Brain pericyte (primary cell): ENCODE data around the gene DDX53.

Experiments
- DNase-seq: peaks from one replicate; pipeline ENCODE4 v3.0.0-alpha.2; 2012; ENCODE audit warnings: low read depth, low spot score

The DDX53 gene

GRCh38 chrX:22999696-23000223 is at the start of gene DDX53:
Gene DDX53, plus strand, starts transcription at chrX:22999960. Its CDS starts 98 bp downstream, at chrX:23000058.
- DNase-seq, result no peak

DNA sequence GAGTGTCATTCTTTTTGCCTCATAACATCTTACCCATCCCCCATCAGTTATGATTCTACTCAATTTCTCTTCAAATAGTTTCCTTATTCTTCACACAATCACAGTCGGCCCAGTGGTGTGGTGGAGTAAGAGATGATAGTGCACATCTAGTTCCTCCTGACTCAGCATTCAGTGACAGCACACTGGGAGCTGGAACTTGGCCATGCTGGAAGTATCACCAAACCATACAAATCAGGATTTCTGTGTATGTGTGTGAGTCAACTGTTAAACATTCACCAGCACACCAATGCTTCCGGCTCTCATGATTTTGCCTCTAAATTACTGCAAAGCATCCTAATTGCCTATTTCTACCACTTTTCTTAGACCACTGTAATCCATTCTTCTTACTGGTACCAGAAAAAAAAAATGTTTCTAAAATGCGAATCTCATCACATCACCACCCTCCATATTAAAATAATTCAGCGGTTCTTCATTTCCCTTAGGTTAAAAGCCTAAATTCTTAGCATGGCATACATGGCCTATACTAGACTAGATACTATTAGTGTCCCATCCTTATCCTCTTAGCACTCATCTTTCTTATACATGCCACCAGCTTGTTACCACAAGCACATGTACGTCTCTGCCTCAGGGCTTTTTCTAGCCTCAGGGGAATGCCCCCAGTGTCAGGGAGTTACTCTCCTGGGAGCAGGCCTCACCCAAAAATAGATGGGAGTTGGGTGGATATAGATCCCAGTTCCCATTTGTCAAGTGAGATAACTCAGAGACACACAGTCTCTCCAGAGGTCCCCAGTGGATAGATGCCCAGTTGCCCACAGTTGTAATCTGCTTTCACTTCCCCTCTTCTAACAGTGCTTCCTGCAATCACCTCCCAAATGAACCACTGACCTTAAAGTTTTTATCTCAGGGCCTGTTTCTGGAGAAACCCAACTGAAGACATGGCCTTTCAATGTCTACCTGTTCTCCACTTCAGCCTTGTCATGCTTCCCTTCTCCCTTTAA is 49.2 kb upstream of the DDX53 start:
- DNase-seq, result peak; percentile 40

GRCh38 chrX:22952010-22952409 is 47.8 kb upstream of the DDX53 start:
- DNase-seq, result peak; percentile 5

DNA sequence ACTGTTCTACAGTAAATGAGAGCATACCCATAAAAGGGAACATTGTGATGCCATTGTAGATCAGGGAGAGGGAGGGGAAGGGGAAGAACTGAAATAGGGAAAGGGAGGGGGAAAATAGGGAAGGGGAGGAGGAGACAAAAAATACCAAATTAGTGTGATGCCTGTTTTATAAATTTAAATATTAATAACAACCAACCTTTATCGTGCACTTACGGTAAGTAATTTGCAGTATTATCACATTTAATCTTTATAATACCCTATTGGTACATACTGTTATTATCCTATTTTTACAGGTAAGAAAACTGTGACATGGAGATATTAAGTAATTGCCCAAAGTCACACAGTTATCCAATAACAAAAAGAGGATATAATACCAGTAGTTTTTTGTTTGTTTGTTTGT is 41.5 kb upstream of the DDX53 start:
- DNase-seq, result no peak

GRCh38 chrX:22959204-22959920 is 40.4 kb upstream of the DDX53 start:
- no peak for DNase-seq

- DNase-seq, result no peak
These were observed 36.6 kb upstream of the DDX53 start for GRCh38 chrX:22963196-22963595.

DNA sequence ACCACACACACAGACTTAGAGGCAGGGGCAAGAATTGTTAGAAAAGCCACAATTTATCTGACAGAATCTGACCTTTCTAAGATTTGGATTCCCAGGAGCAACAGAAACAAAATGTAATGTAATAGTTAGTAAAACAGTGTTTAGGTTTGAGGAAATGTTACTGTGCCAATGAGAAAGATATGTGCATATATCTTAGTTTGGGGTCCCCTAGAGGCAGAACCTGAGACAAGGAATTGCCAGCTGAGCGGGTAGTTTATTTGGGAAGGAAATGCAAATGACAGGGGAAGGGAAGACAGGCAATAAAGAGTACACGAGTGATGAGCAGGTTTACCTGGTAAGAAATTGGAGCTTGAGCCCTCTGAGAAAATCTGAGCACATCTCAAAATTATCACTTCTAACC is 31.3 kb upstream of the DDX53 start:
- DNase-seq, result no peak

DNA sequence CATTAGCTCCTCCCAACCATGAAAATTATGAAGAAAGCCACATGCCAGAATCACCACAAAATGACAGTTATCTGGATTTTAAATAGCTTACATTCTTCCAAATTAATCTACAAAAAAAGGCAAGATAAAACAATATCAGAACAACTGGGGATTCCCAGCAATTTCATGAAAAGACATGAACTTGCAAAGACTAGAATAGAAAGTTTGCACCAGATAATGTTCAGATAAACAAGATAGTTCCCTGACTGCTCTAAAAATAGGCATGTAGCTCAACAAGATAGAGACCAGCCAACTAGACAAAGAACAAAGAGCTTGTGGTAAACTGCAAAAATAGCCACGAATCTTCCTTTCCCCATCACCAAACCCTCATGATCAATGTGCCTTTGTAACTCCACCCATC is 30.3 kb upstream of the DDX53 start:
- no peak for DNase-seq

GRCh38 chrX:22970861-22971260 is 28.9 kb upstream of the DDX53 start:
- no peak for DNase-seq

GRCh38 chrX:22974616-22975015 is 25.1 kb upstream of the DDX53 start:
- no peak for DNase-seq

DNA sequence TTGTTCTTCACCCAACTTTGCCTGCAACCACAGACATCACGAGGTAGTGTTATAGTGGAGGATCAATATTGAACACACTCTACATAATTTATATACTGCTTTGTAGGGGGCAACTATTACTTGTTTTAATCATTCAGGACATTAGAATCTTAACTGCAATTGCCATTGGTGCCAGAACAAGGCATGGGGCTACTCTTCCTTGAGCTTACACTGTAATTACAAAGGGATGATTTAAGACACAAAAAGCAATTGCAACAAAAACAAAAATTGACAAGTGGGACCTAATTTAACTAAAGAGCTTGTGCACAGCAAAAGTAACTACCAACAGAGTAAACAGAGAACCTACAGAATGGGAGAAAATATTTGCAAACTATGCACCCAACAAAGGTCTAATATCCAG is 24.0 kb upstream of the DDX53 start:
- no peak for DNase-seq

- DNase-seq, result no peak
These were observed 13.8 kb upstream of the DDX53 start for GRCh38 chrX:22985958-22986357.

GRCh38 chrX:22987452-22987851 is 12.3 kb upstream of the DDX53 start:
- DNase-seq, result no peak

- DNase-seq, result no peak
These were observed 3.4 kb downstream of the DDX53 start for GRCh38 chrX:23003116-23003515.

DNA sequence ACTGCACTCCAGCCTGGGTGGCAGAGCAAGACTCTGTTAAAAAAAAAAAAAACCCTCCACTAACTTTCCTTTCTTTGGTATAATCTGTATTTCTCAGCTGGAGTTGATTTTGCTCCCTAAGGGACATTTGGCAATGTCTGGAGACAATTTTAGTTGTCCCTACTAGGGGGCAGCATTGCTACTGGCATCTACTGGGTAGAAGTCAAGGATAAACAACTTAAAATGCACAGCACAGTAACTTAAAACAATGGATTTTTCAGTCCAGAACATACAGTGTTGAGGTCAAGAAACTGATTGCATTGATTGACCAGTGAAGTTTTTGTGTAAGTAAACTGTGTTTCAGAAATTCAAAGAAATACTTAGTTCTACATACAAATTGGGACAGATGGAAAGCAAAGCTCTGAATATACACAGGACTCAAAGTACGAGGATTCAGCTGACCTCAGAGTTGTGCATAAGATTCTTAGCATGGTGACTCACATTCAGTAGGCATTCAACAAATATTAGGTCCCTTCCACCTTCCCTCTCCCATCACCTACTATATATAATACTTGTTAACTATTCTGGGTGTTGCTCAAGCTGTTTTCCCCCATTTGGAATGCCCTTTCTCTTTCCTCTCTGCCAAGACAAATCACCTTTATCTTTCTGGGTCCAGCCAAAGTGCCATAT is 8.8 kb downstream of the DDX53 start:
- no peak for DNase-seq

GRCh38 chrX:23012162-23012561 is 12.4 kb downstream of the DDX53 start:
- no peak for DNase-seq

- no peak for DNase-seq
These were observed 12.9 kb downstream of the DDX53 start for GRCh38 chrX:23012636-23013035.

DNA sequence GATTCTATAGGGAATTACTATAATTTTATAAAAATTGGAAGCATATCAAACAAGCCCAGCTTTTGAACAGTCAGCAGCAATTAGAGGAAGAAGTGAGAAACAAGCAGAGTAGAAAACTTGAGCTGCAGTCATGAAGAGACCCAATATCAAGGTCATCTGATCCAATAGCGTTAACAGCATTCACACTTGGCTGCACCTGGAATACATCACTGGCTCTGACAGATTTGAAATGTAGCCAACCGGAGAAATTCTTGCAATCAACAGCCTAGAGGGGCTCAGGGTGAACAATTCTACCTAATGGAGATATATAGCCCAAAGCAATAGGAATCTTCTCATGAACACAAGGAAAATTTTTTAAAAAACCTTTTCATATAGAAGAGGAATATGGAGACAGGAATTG is 13.6 kb downstream of the DDX53 start:
- no peak for DNase-seq

DNA sequence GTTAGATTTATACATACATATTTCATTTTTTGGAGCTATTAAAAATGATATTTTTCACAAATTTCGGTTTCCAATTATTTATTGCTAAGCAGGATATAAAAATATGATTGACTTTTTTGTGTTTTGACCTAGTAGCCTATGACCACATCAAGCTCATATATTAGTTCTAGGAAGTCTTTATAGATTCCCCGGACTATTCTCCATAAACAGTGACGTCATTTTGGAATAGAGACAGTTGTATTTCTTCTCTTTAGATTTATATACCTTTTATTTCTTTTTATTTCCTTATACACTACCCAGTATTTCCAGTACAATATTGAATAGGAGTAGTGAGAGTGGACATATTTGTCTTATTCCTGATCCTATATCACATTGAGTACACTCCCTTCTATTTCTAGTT is 31.8 kb downstream of the DDX53 start:
- DNase-seq, result no peak

GRCh38 chrX:23035493-23035892 is 35.7 kb downstream of the DDX53 start:
- no peak for DNase-seq

GRCh38 chrX:23046443-23046842 is 46.7 kb downstream of the DDX53 start:
- no peak for DNase-seq
